Pancreas (tissue), 10 donors: ENCODE measurements around the gene WWOX. TPM values are rescaled to one million over a fixed set of nuclear protein-coding genes. Genes with fewer than 3 reads are reported as not detected.

ENCODE experiments used
- ATAC-seq, 4 donors: fragments of 200-7000 bp; cut with Tn5 transposase; one replicate each; pipeline versions ENCODE4 v1.8.0 to v1.9.1; 2020; ENCODE audit warnings: mild to moderate bottlenecking in 4 of 4, moderate library complexity in 4 of 4
- DNase-seq, 6 donors: peaks; one replicate each; pipeline ENCODE4 v3.0.0-alpha.2; 2020
- FAIRE-seq: peaks from 2 replicates; lab custom pipeline; 2012; peaks lifted over from hg19 to GRCh38; lab: Jason Lieb, UNC
- H3K27ac ChIP-seq, 4 donors: fragments of 200-600 bp; sonication (generic); 1 replicate in 3 of 4; 2 replicates in 1 of 4; pipeline versions ENCODE4 v1.5.0 to v1.8.0; 2020
- H3K27me3 ChIP-seq, 4 donors: fragments of 200-600 bp; one replicate each; pipeline ENCODE4 v1.8.0; 2021
- H3K36me3 ChIP-seq, 3 donors: fragments of 200-600 bp; sonication (generic) in 1 of 3; one replicate each; pipeline versions ENCODE4 v1.5.0 to v1.8.0; 2020 to 2021
- H3K4me1 ChIP-seq, 3 donors: fragments of 200-600 bp; one replicate each; pipeline ENCODE4 v1.8.0; 2021
- H3K4me3 ChIP-seq, 4 donors: fragments of 200-600 bp; sonication (generic) in 2 of 4; one replicate each; pipeline versions ENCODE4 v1.5.0 to v1.8.0; 2020 to 2021
- H3K9me3 ChIP-seq, 4 donors: fragments of 200-600 bp; one replicate each; pipeline ENCODE4 v1.8.0; 2021
- CTCF ChIP-seq, 4 donors: fragments of 200-600 bp; sonication (generic) in 3 of 4; IDR thresholded peaks; one replicate each; pipeline versions ENCODE4 v1.5.0 to v1.8.0; 2021; ENCODE audit warnings: antibody characterized with exemption in 4 of 4
- WGBS, 2 donors: extraction: QIAGEN DNeasy Blood & Tissue Kit; methylation state at CpG; one replicate each; pipeline ENCODE4 v1.1.7; 2013; 5-methylcytosine and 5-hydroxymethylcytosine counted together
- intact Hi-C, 3 donors: fragments of 100-400 bp; cut with DNase I; formaldehyde crosslinking; loops; one replicate each; pipeline versions ENCODE4 v1.11.1 to v1.14.2; 2022
- polyA plus RNA-seq, 2 donors: library from polyadenylated mRNA; stranded (reverse); fragments of 200-250 nt; gene quantifications; one replicate each; pipeline ENCODE4 v1.2.3, GENCODE V29; 2013
- total RNA-seq, 6 donors: library from RNA; stranded (reverse); fragmentation: NEBNext Ultra II Directional in 4 of 6; extraction: Animal tissue kit (Norgen Biotek cat#: 25700) in 4 of 6; gene quantifications; one replicate each; pipeline versions ENCODE4 v1.2.1 to v1.2.4, GENCODE V29; 2021 to 2023
- donor health status: healthy with polysubstance abuse.
- donor health status: DM: no; HTN: no; CAD: no; lungs with moderate emphysema.
- donor health status: DM: no; HTN: no; CAD: no.
- donor health status: control.
- donor health status: control.
- donor health status: Bipolar disorder and iron deficiency.
- donor health status: DM: yes; HTN: yes; CAD: no.
- donor health status: DM: no; HTN: no; CAD: no.
- donor health status: DM: no; HTN: no; CAD: no.
- donor health status: DM: yes; HTN: yes; CAD: no.

Gene WWOX
- total and polyA plus RNA-seq, 8 donors: 6.8 to 14.4 (median 10.8) TPM

- no peak overlapping the region for H3K4me3 ChIP-seq
- ATAC-seq: no peak
- intact Hi-C loops: no loop called here
- H3K36me3 ChIP-seq: no peaks in the 10 kb centered on the region
- WGBS, 2 donors: 93 to 97% methylated on average over 12 of the region's 12 CpGs
- DNase-seq: no peak
- H3K27me3 ChIP-seq: no peaks in the 10 kb centered on the region
- FAIRE-seq: no peak
- no peak overlapping the region for H3K27ac ChIP-seq
- no peaks in the 10 kb centered on the region for H3K4me1 ChIP-seq
- no peak for TF ChIP-seq CTCF (IDR thresholded peaks at IDR 0.05)
- no peaks in the 10 kb centered on the region for H3K9me3 ChIP-seq
Measured at GRCh38 chr16:79076047-79076767, 976.8 kb downstream of the WWOX start.

GRCh38 chr16:79077346-79077745 lies 977.9 kb downstream of the WWOX start:
- H3K27me3 ChIP-seq: no peaks in the 10 kb centered on the region
- no peak overlapping the region for H3K27ac ChIP-seq
- DNase-seq (no peak), ATAC-seq (no peak), FAIRE-seq (no peak)
- WGBS, 2 donors: 96% methylated on average over 5 of the region's 5 CpGs
- no peak overlapping the region for H3K4me3 ChIP-seq
- no peaks in the 10 kb centered on the region for H3K9me3 ChIP-seq
- no peak for TF ChIP-seq CTCF (IDR thresholded peaks at IDR 0.05)
- no peaks in the 10 kb centered on the region for H3K36me3 ChIP-seq
- no peaks in the 10 kb centered on the region for H3K4me1 ChIP-seq
- intact Hi-C loops: no loop called here

- no peak for FAIRE-seq
- Histone ChIP-seq H3K27ac (no peak overlapping the region), H3K27me3 (no peaks in the 10 kb centered on the region), H3K4me1 (no peaks in the 10 kb centered on the region), H3K36me3 (no peaks in the 10 kb centered on the region), H3K4me3 (no peak overlapping the region), H3K9me3 (no peaks in the 10 kb centered on the region)
- no peak for DNase-seq
- ATAC-seq: no peak
- no peak for TF ChIP-seq CTCF (IDR thresholded peaks at IDR 0.05)
- 94 to 96% methylated on average over 10 of the region's 10 CpGs for WGBS, 2 donors
- intact Hi-C loops: no loop called here
Measured at GRCh38 chr16:79079656-79080420, 980.4 kb downstream of the WWOX start.

- H3K4me3 ChIP-seq: no peak overlapping the region
- no peaks in the 10 kb centered on the region for H3K27me3 ChIP-seq
- intact Hi-C loops: no loop called here
- no peaks in the 10 kb centered on the region for H3K4me1 ChIP-seq
- FAIRE-seq: no peak
- ATAC-seq: no peak
- DNase-seq: no peak
- no peaks in the 10 kb centered on the region for H3K36me3 ChIP-seq
- 81 to 83% methylated on average over 12 of the region's 12 CpGs for WGBS, 2 donors
- H3K27ac ChIP-seq: no peak overlapping the region
- TF ChIP-seq CTCF (IDR thresholded peaks at IDR 0.05): no peak
- H3K9me3 ChIP-seq: no peaks in the 10 kb centered on the region
Measured at GRCh38 chr16:79081297-79082066, 982.0 kb downstream of the WWOX start.
